Smooth muscle cell (in vitro differentiated cells): ENCODE data around the gene PRKAR1B. TPM values are rescaled to one million over a fixed set of nuclear protein-coding genes. Genes with fewer than 3 reads are reported as not detected.
A peak's percentile ranks its signal among the peaks of the same experiment; 100 is the strongest.

ENCODE experiments used
- DNase-seq: peaks from one replicate; lab custom pipeline; 2025; ENCODE audit not compliant: unreplicated experiment; lab: John Stamatoyannopoulos, UW
- H2AFZ ChIP-seq: fragments of 200-600 bp; sonication (generic); 2 replicates; pipeline ENCODE4 v1.6.0; 2016; ENCODE audit warnings: antibody characterized with exemption, low read depth, mild to moderate bottlenecking
- H3F3A ChIP-seq: fragments of 200-600 bp; sonication (generic); 2 replicates; pipeline ENCODE4 v1.6.0; 2017; ENCODE audit warnings: antibody characterized with exemption, low read depth
- H3K27ac ChIP-seq: fragments of 200-600 bp; sonication (generic); 2 replicates; pipeline ENCODE4 v1.5.1; 2016; ENCODE audit warnings: low read depth, mild to moderate bottlenecking
- H3K27me3 ChIP-seq: fragments of 200-600 bp; sonication (generic); 2 replicates; pipeline ENCODE4 v1.6.1; 2016; ENCODE audit warnings: low read depth, mild to moderate bottlenecking
- H3K36me3 ChIP-seq: fragments of 200-600 bp; sonication (generic); 2 replicates; pipeline ENCODE4 v1.5.1; 2016; ENCODE audit warnings: low read depth
- H3K4me1 ChIP-seq: fragments of 200-600 bp; sonication (generic); 2 replicates; pipeline ENCODE4 v1.5.1; 2016; ENCODE audit warnings: low read depth
- H3K4me2 ChIP-seq: fragments of 200-600 bp; sonication (generic); 2 replicates; pipeline ENCODE4 v1.6.0; 2016; ENCODE audit warnings: mild to moderate bottlenecking
- H3K4me3 ChIP-seq: fragments of 200-600 bp; sonication (generic); 2 replicates; pipeline ENCODE4 v1.5.1; 2016; ENCODE audit warnings: mild to moderate bottlenecking
- H3K79me2 ChIP-seq: fragments of 200-600 bp; sonication (generic); 2 replicates; pipeline ENCODE4 v1.6.0; 2016; ENCODE audit warnings: low read depth, mild to moderate bottlenecking
- H3K9ac ChIP-seq: fragments of 200-600 bp; sonication (generic); 2 replicates; pipeline ENCODE4 v1.6.0; 2016; ENCODE audit warnings: low read depth
- H3K9me3 ChIP-seq: fragments of 200-600 bp; sonication (generic); replicated peaks from 2 replicates; pipeline ENCODE4 v1.5.1; 2016; ENCODE audit warnings: low read depth
- H4K20me1 ChIP-seq: fragments of 200-600 bp; sonication (generic); 2 replicates; pipeline ENCODE4 v1.6.0; 2016; ENCODE audit warnings: low read depth
- WGBS: methylation state at CpG from one replicate; pipeline ENCODE4 v1.1.7; 2016; ENCODE audit warnings: low lambda C conversion rate; 5-methylcytosine and 5-hydroxymethylcytosine counted together
- polyA plus RNA-seq: library from polyadenylated mRNA; unstranded; fragments of >200 nt; fragmentation: Nextera tagmentation; extraction: Ambion mirVana; gene quantifications from 2 replicates; pipeline ENCODE4 v1.2.1, GENCODE V29; 2016
- total RNA-seq: library from RNA; depleted of rRNA; stranded (reverse); fragments of >200 nt; gene quantifications from 2 replicates; pipeline ENCODE4 v1.2.3, GENCODE V29; 2014
- TF ChIP-seq, protein P1 (sequence below): fragments of 200-600 bp; sonication (generic); IDR thresholded peaks from 2 replicates; pipeline ENCODE4 v1.5.1; 2017; ENCODE audit warnings: borderline replicate concordance, mild to moderate bottlenecking, antibody characterized with exemption; ENCODE audit not compliant: insufficient read depth, poor library complexity, severe bottlenecking

Gene PRKAR1B
- total and polyA plus RNA-seq, 2 experiments from 2014 or later = 5.3 to 10.1 TPM

DNA sequence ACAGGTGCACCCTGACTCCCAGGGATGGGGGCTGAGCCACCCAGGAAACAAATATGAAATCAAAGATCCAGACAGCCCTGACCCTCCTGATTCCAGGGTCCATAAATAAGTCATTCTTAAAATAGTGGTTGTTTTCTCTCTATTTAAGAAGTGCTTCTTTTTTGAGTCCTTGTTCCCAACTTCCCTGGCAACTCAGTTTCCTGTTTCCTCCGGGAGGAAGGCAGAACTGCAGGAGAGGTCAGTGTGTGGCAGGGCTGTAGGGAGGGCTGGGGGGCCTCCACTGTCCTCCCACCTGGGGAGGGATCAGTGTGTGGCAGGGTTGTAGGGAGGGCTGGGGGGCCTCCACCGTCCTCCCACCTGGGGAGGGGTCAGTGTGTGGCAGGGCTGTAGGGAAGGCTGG, 118.7 kb downstream of the PRKAR1B start:
- peaks cover 11% of the 10 kb centered on the region for H3K4me1 ChIP-seq
- H3F3A ChIP-seq = peaks cover 2% of the 10 kb centered on the region
- no peak for DNase-seq
- H3K9ac ChIP-seq = no peak overlapping the region
- WGBS = 61% methylated on average over 1 of the region's 2 CpGs
- no peaks in the 10 kb centered on the region for H3K9me3 ChIP-seq
- TF ChIP-seq, protein P1, sequence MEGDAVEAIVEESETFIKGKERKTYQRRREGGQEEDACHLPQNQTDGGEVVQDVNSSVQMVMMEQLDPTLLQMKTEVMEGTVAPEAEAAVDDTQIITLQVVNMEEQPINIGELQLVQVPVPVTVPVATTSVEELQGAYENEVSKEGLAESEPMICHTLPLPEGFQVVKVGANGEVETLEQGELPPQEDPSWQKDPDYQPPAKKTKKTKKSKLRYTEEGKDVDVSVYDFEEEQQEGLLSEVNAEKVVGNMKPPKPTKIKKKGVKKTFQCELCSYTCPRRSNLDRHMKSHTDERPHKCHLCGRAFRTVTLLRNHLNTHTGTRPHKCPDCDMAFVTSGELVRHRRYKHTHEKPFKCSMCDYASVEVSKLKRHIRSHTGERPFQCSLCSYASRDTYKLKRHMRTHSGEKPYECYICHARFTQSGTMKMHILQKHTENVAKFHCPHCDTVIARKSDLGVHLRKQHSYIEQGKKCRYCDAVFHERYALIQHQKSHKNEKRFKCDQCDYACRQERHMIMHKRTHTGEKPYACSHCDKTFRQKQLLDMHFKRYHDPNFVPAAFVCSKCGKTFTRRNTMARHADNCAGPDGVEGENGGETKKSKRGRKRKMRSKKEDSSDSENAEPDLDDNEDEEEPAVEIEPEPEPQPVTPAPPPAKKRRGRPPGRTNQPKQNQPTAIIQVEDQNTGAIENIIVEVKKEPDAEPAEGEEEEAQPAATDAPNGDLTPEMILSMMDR = no peak
- H3K4me2 ChIP-seq = no peak overlapping the region
- H2AFZ ChIP-seq = no peak overlapping the region
- no peaks in the 10 kb centered on the region for H4K20me1 ChIP-seq
- H3K4me3 ChIP-seq = no peak overlapping the region
- H3K27ac ChIP-seq = peak overlapping the region; percentile 1
- H3K27me3 ChIP-seq = no peaks in the 10 kb centered on the region
- H3K79me2 ChIP-seq = no peaks in the 10 kb centered on the region
- H3K36me3 ChIP-seq = no peaks in the 10 kb centered on the region

GRCh38 chr7:607938-608337, 119.1 kb downstream of the PRKAR1B start:
- no peaks in the 10 kb centered on the region for H3K79me2 ChIP-seq
- H3K36me3 ChIP-seq = no peaks in the 10 kb centered on the region
- H3K27ac ChIP-seq = no peak overlapping the region
- H2AFZ ChIP-seq = no peak overlapping the region
- no peak for DNase-seq
- H3F3A ChIP-seq = peaks cover 6% of the 10 kb centered on the region
- H3K9me3 ChIP-seq = no peaks in the 10 kb centered on the region
- no peak overlapping the region for H3K9ac ChIP-seq
- no peak overlapping the region for H3K4me3 ChIP-seq
- H3K27me3 ChIP-seq = no peaks in the 10 kb centered on the region
- H4K20me1 ChIP-seq = no peaks in the 10 kb centered on the region
- TF ChIP-seq, protein P1 = no peak
- WGBS = 95% methylated on average over 13 of the region's 13 CpGs
- H3K4me2 ChIP-seq = no peak overlapping the region
- peaks cover 11% of the 10 kb centered on the region for H3K4me1 ChIP-seq

DNA sequence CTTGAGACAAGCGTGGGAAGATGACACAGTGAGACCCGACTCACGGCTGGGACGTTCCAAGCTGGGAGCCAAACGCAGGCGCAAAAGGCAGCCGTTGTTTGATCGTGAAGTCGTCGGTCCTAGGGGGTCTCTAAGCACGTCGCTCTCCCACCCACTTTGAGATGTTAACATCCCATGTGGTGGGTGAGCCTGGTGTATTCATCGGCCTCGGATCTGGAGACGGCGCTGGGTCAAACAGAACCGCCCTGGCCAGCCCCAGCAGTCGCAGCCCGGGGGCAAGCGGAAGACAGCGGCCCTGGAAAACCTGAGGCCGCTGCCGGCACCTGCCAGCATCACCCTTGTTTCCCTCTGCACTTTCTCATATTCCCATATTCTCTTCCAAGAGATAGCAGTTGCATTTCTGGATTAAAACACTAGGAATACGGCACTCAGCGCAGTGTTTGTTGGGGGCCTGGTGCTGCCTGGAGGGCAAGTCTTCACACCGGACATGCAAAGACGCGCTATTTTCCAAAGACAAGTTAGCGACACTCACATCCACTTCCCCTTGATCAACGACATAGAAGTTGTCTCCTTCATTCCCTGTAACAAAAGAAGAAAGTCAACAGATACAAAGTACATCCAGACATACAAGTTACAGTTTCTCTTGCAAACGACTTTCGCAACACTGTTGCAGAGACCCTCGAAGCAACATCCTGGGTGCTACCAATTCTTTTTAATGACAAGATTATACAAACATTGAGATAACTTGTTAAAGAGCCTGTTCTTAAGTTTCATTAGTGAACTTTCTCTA, 121.2 kb downstream of the PRKAR1B start:
- Histone ChIP-seq H3K27ac (peak overlapping the region; percentile 97), H3K4me1 (peaks cover 7% of the 10 kb centered on the region), H3K9ac (peak overlapping the region; percentile 85), H3F3A (peaks cover 8% of the 10 kb centered on the region), H2AFZ (no peak overlapping the region), H4K20me1 (no peaks in the 10 kb centered on the region), H3K79me2 (no peaks in the 10 kb centered on the region), H3K27me3 (no peaks in the 10 kb centered on the region), H3K36me3 (no peaks in the 10 kb centered on the region), H3K4me3 (no peak overlapping the region), H3K9me3 (no peaks in the 10 kb centered on the region), H3K4me2 (peak overlapping the region; percentile 74)
- TF ChIP-seq, protein P1 = no peak
- WGBS = 88% methylated on average over 33 of the region's 33 CpGs
- DNase-seq = no peak
